GM21515 (cell line): ENCODE measurements around the gene AIG1.

ENCODE experiments used
- ATAC-seq: cut with Tn5 transposase; IDR thresholded peaks from one replicate; pipeline ENCODE4 v1.9.1; 2021; ENCODE audit not compliant: unreplicated experiment

The AIG1 gene

GRCh38 chr6:143192766-143193165 is 132.1 kb downstream of the AIG1 start:
- ATAC-seq = no peak

GRCh38 chr6:143193571-143194094 is 132.9 kb downstream of the AIG1 start:
- ATAC-seq = no peak

DNA sequence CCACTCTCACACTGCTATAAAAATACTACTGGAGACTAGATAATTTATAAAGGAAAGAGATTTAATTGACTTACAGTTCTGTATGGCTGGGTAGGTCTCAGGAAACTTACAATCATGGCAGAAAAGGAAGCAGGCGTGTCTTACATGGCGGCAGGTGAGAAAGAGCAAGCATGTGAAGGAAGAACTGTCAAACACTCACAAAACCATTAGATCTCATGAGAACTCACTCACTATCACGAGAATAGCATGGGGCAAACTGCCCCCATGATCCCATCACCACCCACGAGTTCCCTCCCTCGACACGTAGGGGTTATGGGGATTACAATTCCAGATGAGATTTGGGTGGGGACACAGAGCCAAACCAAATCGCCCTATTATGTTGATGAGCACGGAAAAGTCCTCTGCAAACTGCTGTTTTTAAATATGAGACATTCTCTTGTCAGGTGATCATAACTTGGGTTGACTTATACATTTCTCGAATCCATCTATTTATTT is 133.5 kb downstream of the AIG1 start:
- no peak for ATAC-seq

- no peak for ATAC-seq
These were observed 134.7 kb downstream of the AIG1 start for GRCh38 chr6:143195349-143195845.

DNA sequence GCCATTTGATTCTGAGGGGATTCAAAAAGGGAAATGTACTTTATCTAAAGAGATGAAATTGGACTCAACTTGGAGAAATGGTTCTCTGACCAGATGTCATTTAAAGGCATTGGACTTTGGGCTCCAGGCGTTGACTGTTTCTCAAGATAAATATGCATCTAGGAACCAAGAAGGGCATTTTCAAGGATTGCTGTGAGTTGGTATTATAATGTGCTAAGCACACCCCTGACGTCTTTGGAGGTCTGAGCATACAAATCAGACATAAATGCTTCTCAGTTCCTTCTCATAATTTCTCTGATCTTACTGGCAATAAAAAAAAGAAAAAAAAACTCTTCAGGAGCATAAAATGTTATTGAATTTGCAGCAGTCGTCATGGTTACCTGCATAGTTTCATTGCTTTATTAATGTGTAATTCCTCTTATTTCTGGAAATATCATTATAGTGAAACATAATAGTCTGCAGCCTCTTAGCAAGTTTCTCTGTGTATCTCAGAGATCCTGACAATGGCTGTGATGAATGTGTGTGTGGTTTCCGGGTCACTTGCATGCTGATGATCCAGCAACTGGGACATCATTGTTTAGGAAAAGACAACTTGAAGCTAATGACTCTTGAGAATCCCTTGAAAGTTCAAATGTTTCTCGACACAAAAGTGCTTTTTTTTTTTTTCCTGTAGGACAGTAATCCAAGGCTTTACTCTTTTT is 136.0 kb downstream of the AIG1 start:
- ATAC-seq = no peak

GRCh38 chr6:143197377-143197776 is 136.7 kb downstream of the AIG1 start:
- ATAC-seq = no peak

DNA sequence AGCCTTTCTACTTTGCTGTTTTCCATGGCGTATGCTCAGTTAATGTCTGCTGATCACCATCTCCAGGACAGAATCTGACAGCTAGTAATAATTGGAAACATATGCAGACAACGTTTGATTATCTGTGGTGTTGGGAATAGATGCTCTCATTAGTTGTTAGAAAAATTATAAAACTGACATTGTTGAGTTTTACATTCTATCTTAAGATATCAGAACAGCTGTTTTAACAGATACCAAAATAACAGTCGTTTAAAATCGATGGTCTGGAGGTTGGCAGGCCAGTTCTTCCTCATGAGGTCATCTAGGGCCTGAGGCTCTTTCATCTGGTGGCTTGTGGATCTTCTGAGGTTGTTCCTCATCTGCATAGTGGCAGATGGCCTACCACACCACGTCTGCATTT is 137.6 kb downstream of the AIG1 start:
- no peak for ATAC-seq

DNA sequence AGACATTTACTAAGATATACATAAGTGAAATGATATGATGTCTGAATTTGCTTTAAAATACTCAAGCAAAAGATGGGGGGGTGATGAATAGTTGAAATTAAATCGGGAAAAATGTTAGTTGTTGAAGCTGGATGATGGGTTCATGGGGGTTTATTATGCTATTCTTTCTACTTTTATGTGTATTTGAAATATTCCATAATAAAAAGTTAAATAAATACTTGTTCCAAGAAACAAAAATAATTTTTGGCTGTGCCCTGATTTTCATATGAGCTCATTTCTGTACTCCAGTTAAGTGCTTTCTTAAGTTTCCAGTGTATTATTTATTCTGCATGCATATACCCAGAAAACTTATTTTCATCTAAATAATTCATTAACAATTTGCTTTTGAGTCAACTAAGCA is 138.6 kb downstream of the AIG1 start:
- no peak for ATAC-seq

DNA sequence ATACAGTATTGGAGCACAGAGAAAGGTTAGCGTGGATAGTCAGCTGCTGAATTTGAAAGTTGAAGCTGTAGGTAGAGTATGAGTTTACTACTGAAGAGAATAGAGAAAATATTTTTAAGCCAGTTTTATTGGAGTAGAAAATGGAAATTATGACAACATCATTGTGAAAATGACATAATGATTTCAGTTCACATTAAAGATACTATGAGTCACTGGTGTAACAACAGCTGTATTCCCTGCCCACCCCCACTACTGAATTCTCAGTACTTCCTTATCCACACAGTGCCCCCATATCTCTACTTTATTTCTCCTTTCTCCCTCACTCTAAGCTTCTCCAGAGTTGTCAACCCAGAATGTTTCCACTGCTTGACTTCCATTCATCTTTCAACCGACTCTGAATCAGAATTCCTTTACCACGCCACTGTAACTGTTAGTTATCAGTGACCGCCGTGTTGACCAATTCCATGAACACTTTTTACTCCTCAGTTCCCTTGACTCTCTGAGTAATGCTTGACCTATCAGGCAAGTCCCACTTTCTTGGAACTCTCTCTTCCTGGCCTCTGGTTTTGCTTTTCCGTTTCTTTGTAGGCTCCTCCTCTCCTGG is 139.6 kb downstream of the AIG1 start:
- no peak for ATAC-seq

GRCh38 chr6:143204045-143204444 is 143.4 kb downstream of the AIG1 start:
- ATAC-seq = no peak

GRCh38 chr6:143205131-143205535 is 144.4 kb downstream of the AIG1 start:
- ATAC-seq = no peak

DNA sequence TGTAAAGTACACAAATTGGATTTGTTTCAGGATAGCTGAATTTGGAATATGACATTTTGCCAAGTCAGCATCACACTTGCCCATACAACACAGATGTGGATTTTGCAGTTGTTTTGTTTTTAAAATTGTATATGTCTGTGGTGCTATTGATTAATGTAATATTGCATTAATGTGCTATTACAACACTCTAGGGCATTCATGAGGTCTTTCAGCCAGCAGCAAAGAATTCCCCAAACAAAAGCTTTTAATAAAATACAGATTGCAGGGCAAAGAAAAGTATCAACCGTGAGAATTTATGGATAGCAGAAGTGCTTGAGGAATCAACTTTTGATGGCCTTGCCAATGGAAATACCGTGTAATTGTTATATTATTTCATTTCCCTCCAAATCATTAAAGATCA is 144.9 kb downstream of the AIG1 start:
- no peak for ATAC-seq

GRCh38 chr6:143205991-143206390 is 145.3 kb downstream of the AIG1 start:
- no peak for ATAC-seq

DNA sequence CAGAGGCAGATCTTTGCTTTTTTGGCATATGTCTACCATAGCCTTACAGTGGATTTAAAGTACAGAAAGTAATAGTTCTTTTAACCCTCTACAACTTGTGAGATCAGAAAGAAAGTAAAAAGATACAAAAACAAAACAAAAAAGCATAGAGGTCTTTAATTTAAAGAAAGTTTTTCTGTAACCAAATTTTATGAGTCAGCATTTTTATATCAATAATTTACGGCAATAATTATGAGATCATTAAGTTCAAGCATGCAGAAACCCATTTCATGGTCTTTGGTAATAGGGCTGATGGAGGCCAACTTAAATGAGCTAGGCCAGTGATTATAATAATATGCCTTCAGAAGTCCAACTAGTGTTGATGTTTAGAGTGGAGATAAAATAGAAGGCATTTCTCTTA is 145.9 kb downstream of the AIG1 start:
- ATAC-seq = no peak

DNA sequence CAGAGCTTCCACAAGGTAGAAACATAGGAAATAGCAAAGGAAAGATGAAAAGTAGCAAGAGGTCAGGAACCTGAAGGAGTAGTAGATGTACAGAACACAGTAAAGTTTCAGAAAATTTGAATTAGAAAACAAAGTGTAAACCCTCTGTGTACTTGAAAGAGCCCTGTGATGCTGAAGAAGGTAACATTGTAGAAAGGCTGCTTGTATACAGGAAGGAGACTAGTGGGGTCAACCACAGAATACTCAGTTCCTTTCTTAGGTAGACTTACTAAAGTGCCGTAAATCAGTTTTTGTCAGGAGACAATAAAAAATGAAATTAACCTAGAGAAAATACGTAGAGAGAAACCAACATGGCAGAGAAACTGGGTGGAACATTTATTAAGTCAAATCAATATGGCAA is 149.7 kb downstream of the AIG1 start:
- ATAC-seq = no peak

- no peak for ATAC-seq
These were observed 153.2 kb downstream of the AIG1 start for GRCh38 chr6:143213859-143214376.

- ATAC-seq = no peak
These were observed 154.7 kb downstream of the AIG1 start for GRCh38 chr6:143215363-143215762.

GRCh38 chr6:143215771-143216170 is 155.1 kb downstream of the AIG1 start:
- no peak for ATAC-seq

GRCh38 chr6:143218233-143218632 is 157.5 kb downstream of the AIG1 start:
- ATAC-seq = no peak

DNA sequence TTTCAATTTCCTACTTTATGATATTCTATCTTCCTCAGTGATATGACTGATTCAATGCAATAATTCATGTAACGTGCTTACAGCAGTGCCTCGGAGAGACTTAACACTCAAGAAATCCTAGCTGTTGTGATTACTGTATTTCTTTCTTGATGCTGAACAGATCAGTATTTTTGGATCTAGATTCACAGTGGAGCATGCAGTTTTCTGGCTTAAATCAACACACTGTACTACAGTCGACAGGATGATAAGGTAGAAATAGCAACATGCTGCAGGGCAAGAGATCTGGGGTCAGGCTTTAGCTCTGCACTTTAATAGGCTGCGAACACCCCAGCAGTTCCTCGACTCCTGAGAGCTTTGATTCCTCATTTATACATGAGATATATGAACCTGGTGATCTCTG is 161.0 kb downstream of the AIG1 start:
- ATAC-seq = no peak

DNA sequence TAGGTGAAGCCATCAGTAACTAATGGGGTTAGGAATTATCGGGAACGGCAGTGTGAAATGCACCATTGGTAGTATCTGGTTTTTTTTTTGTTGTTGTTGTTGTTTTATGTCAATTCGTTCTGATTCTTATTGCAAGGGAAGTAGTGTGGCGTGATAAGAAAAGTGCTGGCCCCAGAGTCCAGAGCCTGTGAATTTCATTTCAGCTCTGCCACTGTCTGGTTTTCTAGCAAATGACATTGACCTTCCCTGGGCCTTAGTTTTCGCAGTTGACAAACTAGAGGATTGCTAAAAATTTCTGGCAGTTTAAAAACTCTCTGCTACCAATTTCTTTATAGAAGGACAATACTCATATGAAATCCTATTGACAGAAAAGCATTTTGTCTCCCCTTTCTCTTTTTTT is 161.6 kb downstream of the AIG1 start:
- no peak for ATAC-seq

DNA sequence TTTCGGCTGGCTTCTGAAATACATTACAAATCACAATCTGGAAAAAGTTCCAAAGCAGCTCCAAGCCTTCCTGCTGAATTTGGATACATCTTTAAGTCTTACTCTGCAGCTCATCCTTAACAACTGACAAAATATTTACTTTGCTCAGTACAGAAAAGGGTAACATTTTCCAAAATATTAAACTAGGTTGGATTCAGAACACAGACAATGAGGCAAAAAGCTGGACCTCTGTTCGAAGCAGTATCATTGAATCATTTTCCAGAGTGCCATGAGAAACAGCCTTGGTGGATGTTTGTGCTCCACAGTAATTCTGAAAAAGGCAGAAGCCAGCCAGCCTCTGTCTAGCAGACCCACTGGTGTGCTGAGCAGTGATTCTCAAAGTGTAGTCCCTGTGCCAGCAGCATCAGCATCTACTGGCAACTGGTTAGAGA is 162.1 kb downstream of the AIG1 start:
- no peak for ATAC-seq
